ENCODE measurements around the gene SCN4B. TPM values are rescaled to one million over a fixed set of nuclear protein-coding genes. Genes with fewer than 3 reads are reported as not detected.

SCN4B gene
- total RNA-seq, 1 donor from 2014 or later: 0.79 TPM

DNA sequence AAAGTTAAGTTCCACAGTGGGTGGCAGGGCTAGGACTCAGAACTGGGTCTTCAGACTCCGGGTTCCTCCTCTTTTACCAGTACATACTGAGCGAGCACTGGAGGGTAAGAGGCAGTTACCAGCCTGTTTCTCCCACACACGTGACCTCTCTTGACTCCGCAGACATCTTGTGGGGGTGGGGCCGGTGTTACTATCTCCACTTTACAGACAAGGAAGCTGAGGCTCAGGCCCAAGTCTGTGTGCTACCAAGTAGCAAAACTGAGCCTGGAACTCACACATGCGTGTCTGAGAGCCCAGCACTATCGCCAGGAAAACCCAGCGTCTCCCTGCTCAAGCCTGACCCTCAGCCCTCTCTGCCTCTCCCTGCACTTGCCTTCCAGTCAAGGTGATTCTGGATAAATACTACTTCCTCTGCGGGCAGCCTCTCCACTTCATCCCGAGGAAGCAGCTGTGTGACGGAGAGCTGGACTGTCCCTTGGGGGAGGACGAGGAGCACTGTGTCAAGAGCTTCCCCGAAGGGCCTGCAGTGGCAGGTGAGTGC lies 49.8 kb downstream of the SCN4B start:
- no peaks in the 10 kb centered on the region for H3K36me3 ChIP-seq (ENCODE audit: control insufficient read depth, insufficient read depth, low read length)
- H3K27me3 ChIP-seq (ENCODE audit: control insufficient read depth, insufficient read depth, low read length): peaks cover 9% of the 10 kb centered on the region
- no peak for TF ChIP-seq CTCF (IDR thresholded peaks at IDR 0.05; ENCODE audit: insufficient read depth, low read length, poor library complexity, severe bottlenecking)

DNA sequence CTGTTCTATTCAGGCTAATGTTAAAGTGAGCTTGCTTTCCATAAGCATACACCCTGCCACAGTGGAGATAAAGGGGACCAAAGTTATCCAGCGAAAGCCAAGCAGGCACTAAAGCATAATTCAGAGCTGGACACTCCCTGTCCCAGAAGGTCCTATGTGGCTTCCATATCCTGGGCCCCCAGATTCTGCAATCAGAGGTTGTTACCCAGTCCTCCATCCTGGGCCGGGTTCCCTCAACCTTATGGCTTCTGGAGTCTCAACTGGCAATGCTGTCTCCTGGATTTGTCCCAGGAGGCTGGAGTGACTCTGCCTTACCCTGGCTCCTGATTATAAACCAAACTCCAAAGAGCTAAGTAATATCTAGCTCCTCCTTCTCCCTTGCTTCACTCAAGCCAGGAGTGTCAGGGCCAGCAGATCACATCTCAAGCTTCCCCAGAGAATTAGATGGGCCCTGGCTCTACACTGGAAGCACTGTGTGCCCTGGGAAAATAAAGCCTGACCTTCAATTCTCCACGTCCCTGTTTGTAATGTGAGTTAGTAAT lies 51.9 kb downstream of the SCN4B start:
- no peak for TF ChIP-seq CTCF (IDR thresholded peaks at IDR 0.05; ENCODE audit: insufficient read depth, low read length, poor library complexity, severe bottlenecking)

More for the DNA sequence above, 49.8 kb downstream of the SCN4B start:
- DNase-seq (ENCODE audit: low read depth): no peak
- no peak overlapping the region for H3K4me3 ChIP-seq (ENCODE audit: low read depth, low read length)

DNA sequence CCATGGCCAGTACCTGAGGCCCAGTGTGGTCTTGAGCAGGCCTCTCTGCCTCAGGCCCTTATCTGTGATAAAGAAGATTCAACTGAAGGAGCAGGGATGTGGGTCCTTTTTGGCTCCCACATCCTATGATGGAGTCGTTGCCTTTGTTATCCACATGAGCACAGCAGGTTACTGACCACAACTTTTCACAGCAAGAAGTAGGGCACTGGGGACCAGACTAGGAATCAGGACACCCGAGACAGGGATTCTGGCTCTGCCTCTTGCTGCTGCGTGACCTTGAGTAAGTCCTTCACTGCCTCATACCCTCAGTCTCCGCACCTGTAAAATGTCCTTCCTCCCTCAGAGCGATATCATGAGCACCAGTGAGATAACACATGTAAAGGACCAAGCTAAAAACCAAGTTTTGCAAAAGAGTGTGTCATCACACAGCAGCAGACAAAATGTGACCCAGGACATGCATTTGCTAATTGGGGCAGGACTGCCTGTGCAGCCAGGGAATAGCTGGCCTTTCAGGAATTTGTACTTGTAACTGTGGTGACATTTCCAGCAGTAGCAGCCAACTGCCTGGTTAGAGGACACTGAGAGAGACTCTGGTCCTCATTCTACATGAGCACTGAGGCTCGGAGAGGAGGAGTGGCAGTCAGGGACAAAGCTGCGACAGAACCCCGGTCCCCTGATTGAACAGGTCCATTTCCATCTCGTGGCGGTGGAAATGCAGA lies 52.6 kb downstream of the SCN4B start:
- Histone ChIP-seq H3K36me3 (ENCODE audit: control insufficient read depth, insufficient read depth, low read length) (no peaks in the 10 kb centered on the region), H3K27me3 (ENCODE audit: control insufficient read depth, insufficient read depth, low read length) (peaks cover 9% of the 10 kb centered on the region), H3K4me3 (ENCODE audit: low read depth, low read length) (no peak overlapping the region)
- no peak for TF ChIP-seq CTCF (IDR thresholded peaks at IDR 0.05; ENCODE audit: insufficient read depth, low read length, poor library complexity, severe bottlenecking)
- no peak for DNase-seq (ENCODE audit: low read depth)

More for the DNA sequence above, 51.9 kb downstream of the SCN4B start:
- Histone ChIP-seq H3K4me3 (ENCODE audit: low read depth, low read length) (no peak overlapping the region), H3K27me3 (ENCODE audit: control insufficient read depth, insufficient read depth, low read length) (peaks cover 9% of the 10 kb centered on the region), H3K36me3 (ENCODE audit: control insufficient read depth, insufficient read depth, low read length) (no peaks in the 10 kb centered on the region)
- DNase-seq (ENCODE audit: low read depth): no peak

DNA sequence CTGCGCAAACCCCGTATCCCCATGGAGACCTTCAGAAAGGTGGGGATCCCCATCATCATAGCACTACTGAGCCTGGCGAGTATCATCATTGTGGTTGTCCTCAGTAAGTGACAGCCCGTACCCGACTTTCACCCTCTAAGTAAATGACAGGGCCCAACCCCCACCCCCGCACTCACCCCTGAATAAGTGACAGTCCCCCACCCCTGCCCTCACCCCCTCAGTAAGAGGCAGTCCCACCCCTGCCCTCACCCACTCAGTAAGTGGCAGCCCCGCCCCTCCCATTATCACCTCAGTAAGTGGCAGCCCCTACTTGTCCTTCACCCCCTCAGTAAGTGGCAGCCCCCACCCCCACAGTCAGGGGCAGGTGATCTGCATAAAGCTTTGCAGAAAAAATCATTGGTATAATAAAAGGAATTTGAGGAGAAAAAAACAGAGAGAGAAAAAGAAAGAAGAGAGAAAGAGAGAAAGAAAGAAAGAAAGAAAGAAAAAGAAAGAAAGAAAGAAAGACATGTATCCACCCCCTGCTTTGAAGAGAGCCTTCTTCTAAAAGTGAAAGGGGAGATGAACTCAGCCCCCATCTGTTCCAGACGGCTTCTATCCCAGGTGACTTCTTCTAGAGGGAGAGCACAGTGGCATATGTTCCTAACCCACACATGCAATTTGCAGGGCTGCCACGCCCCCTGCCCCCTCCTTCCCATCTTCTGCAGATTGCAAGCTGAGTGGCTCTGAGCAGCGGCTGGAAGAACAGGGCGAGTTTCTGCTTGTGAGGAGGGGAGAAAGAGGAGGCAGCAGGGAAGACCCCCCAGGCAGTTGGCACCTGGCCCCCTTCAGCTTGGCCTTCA lies 53.4 kb downstream of the SCN4B start:
- no peak for TF ChIP-seq CTCF (IDR thresholded peaks at IDR 0.05; ENCODE audit: insufficient read depth, low read length, poor library complexity, severe bottlenecking)
- no peak for DNase-seq (ENCODE audit: low read depth)
- Histone ChIP-seq H3K4me3 (ENCODE audit: low read depth, low read length) (no peak overlapping the region), H3K36me3 (ENCODE audit: control insufficient read depth, insufficient read depth, low read length) (no peaks in the 10 kb centered on the region), H3K27me3 (ENCODE audit: control insufficient read depth, insufficient read depth, low read length) (peaks cover 14% of the 10 kb centered on the region)

DNA sequence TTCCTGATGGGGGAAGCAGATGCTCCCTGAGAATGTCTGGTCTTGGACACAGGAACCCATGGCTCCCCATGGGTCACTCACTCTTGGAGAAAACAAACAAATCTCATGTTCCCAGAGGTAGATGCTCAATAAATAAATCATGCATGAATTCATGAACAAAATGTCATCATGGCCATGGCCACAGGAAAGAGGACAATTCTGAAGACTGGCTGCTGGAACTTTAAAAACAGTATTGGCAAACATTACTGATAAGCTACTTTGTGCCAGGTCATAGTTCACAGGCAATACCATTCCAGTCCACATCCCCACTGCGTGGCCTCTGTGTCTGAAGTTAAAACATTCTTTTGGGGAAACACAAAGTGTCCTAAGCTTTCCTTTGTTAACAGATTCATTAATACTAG lies 56.7 kb downstream of the SCN4B start:
- H3K4me3 ChIP-seq (ENCODE audit: low read depth, low read length): no peak overlapping the region
- peaks cover 12% of the 10 kb centered on the region for H3K27me3 ChIP-seq (ENCODE audit: control insufficient read depth, insufficient read depth, low read length)
- no peak for TF ChIP-seq CTCF (IDR thresholded peaks at IDR 0.05; ENCODE audit: insufficient read depth, low read length, poor library complexity, severe bottlenecking)
- H3K36me3 ChIP-seq (ENCODE audit: control insufficient read depth, insufficient read depth, low read length): no peaks in the 10 kb centered on the region
- no peak for DNase-seq (ENCODE audit: low read depth)
